ENCODE results near the gene CFAP69. TPM values are rescaled to one million over a fixed set of nuclear protein-coding genes. Genes with fewer than 3 reads are reported as not detected.

CFAP69 gene
- total and polyA plus RNA-seq, 10 of the 15 experiments (the other 5 are each of a cell fraction or from before 2014, with no cell fraction given) = 0.11 to 3.1 (median 0.48) TPM; not detected in 1

GRCh38 chr7:90271753-90272152 lies 26.8 kb downstream of the CFAP69 start:
- Histone ChIP-seq H3K9ac (ENCODE audit: control insufficient read depth, insufficient read depth, low read length) (no peak overlapping the region), H3K27me3 (replicated peaks in 1 of 2; ENCODE audit: control insufficient read depth in 2 of 2, insufficient read depth in 2 of 2, low read length in 1 of 2) (0 out of 4 replicates have a peak, but pooled peaks cover 0 to 2% of the 10 kb centered on the region in 2 experiments), H3K9me3 (replicated peaks; ENCODE audit: control insufficient read depth, insufficient read depth, low read length) (no peaks in the 10 kb centered on the region), H3K36me3 (ENCODE audit: control insufficient read depth in 2 of 2, insufficient read depth in 2 of 2, low read length in 1 of 2) (no peaks in the 10 kb centered on the region), H3K4me2 (ENCODE audit: control insufficient read depth, insufficient read depth) (no peak overlapping the region), H3K4me1 (ENCODE audit: control insufficient read depth, insufficient read depth, low read length) (no peaks in the 10 kb centered on the region), H3K79me2 (ENCODE audit: control insufficient read depth, insufficient read depth, low read length) (no peaks in the 10 kb centered on the region), H3K4me3 (no peak overlapping the region), H4K20me1 (ENCODE audit: control insufficient read depth, insufficient read depth) (no peaks in the 10 kb centered on the region), H2AFZ (ENCODE audit: control insufficient read depth, low read depth, low read length) (no peak overlapping the region), H3K27ac (ENCODE audit: control insufficient read depth, insufficient read depth) (no peak overlapping the region)
- ChIA-PET CTCF (interaction anchor here (0.8 to 1.1 kb wide), 2 partner anchors 118 to 145 kb away, joined by 3 to 4 read pairs; partner anchors contain the start of gene STEAP1), RAD21 (ENCODE audit: unreplicated experiment) (interaction anchor here (0.6 to 0.8 kb wide), 3 partner anchors 8 to 156 kb away, joined by 3 read pairs; no protein-coding TSS in a partner anchor), POLR2A (no interaction called here), SMC1A (ENCODE audit: uncharacterized antibody, unreplicated experiment) (no interaction called here)
- no peak for TF ChIP-seq SRF (IDR thresholded peaks at IDR 0.05; ENCODE audit: low read depth in 2 of 2, low read length in 2 of 2)
- TF ChIP-seq TCF3 (IDR thresholded peaks at IDR 0.05; ENCODE audit: borderline replicate concordance, insufficient read depth, low read depth, low read length) = no peak
- TF ChIP-seq CBX5 (IDR thresholded peaks at IDR 0.05; ENCODE audit: low read depth) = no peak
- no peak for TF ChIP-seq IRF5 (IDR thresholded peaks at IDR 0.05; ENCODE audit: borderline replicate concordance)
- no peak for TF ChIP-seq EP300 (IDR thresholded peaks at IDR 0.05; ENCODE audit: borderline replicate concordance in 1 of 2, control insufficient read depth in 1 of 2, low read depth in 2 of 2, low read length in 2 of 2)
- no peak for TF ChIP-seq RB1 (IDR thresholded peaks at IDR 0.05; ENCODE audit: borderline replicate concordance)
- TF ChIP-seq BRCA1 (IDR thresholded peaks at IDR 0.05; ENCODE audit: low read depth, low read length) = no peak
- TF ChIP-seq EED (IDR thresholded peaks at IDR 0.05; ENCODE audit: low read depth) = no peak
- TF ChIP-seq NKRF (conservative IDR thresholded peaks at IDR 0.05) = no peak
- TF ChIP-seq YY1 (IDR thresholded peaks at IDR 0.05; ENCODE audit: low read depth, low read length) = no peak
- in situ Hi-C loops (cut with MboI) (no loop called here), intact Hi-C loops (cut with micrococcal nuclease; ENCODE audit: unreplicated experiment) (no loop called here)
- no peak for FAIRE-seq
- no peak for ATAC-seq
- no TSS peak for BruUV-seq (replicated peaks)
- 16% methylated on average over 2 of the region's 2 CpGs for WGBS (ENCODE audit: insufficient coverage, insufficient replicate concordance, low lambda C conversion rate, missing lambda C conversion rate)
- no peak for DNase-seq (ENCODE audit: low read depth, low spot score)

Data from GM12878 (cell line).